Measurements from ENCODE around the gene C2CD2.

C2CD2 gene

DNA sequence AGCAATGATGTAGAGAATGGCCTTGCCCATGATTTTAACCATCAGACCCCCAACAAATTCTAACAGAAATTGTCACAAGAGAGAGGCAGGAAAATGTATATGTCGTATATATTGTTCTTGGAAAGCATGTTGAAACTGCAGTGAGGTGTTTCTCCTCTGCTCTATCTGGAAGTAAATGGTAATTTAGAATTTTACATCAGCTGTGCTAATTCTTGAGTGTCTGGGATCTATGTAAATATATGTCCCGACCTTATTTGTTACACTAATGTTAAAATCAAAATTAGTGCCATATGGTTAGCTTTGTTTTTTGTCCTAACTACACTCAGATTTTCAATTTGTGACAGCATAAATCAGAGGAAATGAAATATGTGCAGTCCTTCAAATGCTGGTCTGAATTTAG lies 35.9 kb upstream of the C2CD2 start:
- peaks cover 25 to 45% (median 32%) of the 10 kb centered on the region in 3 donors for H3K36me3 ChIP-seq
- H3K27me3 ChIP-seq, result no peaks in the 10 kb centered on the region
- intact Hi-C loops (cut with DNase I; ENCODE audit: low total_unique reads), result no loop called here
- H3K27ac ChIP-seq, result no peak overlapping the region
- no peak for DNase-seq
- H3K9me3 ChIP-seq, result no peaks in the 10 kb centered on the region
- H3K4me1 ChIP-seq, result peaks cover 0 to 13% (median 0%) of the 10 kb centered on the region in 4 donors
- no peak overlapping the region for H3K4me3 ChIP-seq
- TF ChIP-seq, protein P1, sequence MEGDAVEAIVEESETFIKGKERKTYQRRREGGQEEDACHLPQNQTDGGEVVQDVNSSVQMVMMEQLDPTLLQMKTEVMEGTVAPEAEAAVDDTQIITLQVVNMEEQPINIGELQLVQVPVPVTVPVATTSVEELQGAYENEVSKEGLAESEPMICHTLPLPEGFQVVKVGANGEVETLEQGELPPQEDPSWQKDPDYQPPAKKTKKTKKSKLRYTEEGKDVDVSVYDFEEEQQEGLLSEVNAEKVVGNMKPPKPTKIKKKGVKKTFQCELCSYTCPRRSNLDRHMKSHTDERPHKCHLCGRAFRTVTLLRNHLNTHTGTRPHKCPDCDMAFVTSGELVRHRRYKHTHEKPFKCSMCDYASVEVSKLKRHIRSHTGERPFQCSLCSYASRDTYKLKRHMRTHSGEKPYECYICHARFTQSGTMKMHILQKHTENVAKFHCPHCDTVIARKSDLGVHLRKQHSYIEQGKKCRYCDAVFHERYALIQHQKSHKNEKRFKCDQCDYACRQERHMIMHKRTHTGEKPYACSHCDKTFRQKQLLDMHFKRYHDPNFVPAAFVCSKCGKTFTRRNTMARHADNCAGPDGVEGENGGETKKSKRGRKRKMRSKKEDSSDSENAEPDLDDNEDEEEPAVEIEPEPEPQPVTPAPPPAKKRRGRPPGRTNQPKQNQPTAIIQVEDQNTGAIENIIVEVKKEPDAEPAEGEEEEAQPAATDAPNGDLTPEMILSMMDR (IDR thresholded peaks at IDR 0.05), result no peak

DNA sequence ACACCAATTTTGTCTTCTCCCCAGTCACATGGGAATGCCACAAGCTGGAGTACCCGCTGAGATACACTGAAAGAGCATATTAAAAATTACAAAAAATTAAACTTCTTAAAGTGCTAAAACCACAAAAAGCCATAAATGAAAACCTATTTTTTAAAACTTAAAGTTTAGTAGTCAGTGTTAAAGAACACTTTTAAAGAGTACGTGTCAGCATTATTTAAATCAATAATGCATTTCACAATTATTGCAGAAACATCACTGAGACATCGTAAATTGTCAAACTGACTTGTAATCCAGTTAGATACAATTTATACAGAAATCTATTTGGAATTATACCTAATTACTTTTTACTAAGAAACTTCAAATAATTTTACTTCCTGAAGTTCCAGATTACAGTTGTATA lies 33.5 kb upstream of the C2CD2 start:
- TF ChIP-seq, protein P1 (IDR thresholded peaks at IDR 0.05), result no peak
- H3K27me3 ChIP-seq, result no peaks in the 10 kb centered on the region
- intact Hi-C loops (cut with DNase I; ENCODE audit: low total_unique reads), result no loop called here
- no peaks in the 10 kb centered on the region for H3K9me3 ChIP-seq
- H3K4me1 ChIP-seq, result no peaks in the 10 kb centered on the region
- H3K36me3 ChIP-seq, result peaks cover 16 to 29% (median 17%) of the 10 kb centered on the region in 3 donors
- no peak for DNase-seq
- no peak overlapping the region for H3K27ac ChIP-seq
- H3K4me3 ChIP-seq, result no peak overlapping the region

GRCh38 chr21:41985662-41986416 lies 32.0 kb upstream of the C2CD2 start:
- no peak for DNase-seq
- TF ChIP-seq, protein P1 (IDR thresholded peaks at IDR 0.05), result no peak
- H3K27ac ChIP-seq, result no peak overlapping the region
- intact Hi-C loops (cut with DNase I; ENCODE audit: low total_unique reads), result no loop called here
- no peaks in the 10 kb centered on the region for H3K4me1 ChIP-seq
- H3K36me3 ChIP-seq, result peaks cover under 1 to 14% (median 2%) of the 10 kb centered on the region in 3 donors
- H3K9me3 ChIP-seq, result no peaks in the 10 kb centered on the region
- no peaks in the 10 kb centered on the region for H3K27me3 ChIP-seq
- no peak overlapping the region for H3K4me3 ChIP-seq

GRCh38 chr21:41983229-41983628 lies 29.4 kb upstream of the C2CD2 start:
- TF ChIP-seq, protein P1 (IDR thresholded peaks at IDR 0.05), result no peak
- Histone ChIP-seq H3K4me1 (no peaks in the 10 kb centered on the region), H3K4me3 (no peak overlapping the region), H3K27me3 (no peaks in the 10 kb centered on the region), H3K9me3 (no peaks in the 10 kb centered on the region), H3K27ac (no peak overlapping the region), H3K36me3 (no peaks in the 10 kb centered on the region)
- no peak for DNase-seq
- intact Hi-C loops (cut with DNase I; ENCODE audit: low total_unique reads), result no loop called here

GRCh38 chr21:41980561-41980960 lies 26.7 kb upstream of the C2CD2 start:
- no peak overlapping the region for H3K4me3 ChIP-seq
- intact Hi-C loops (cut with DNase I; ENCODE audit: low total_unique reads), result no loop called here
- H3K27me3 ChIP-seq, result no peaks in the 10 kb centered on the region
- no peak overlapping the region for H3K27ac ChIP-seq
- TF ChIP-seq, protein P1 (IDR thresholded peaks at IDR 0.05), result no peak
- H3K9me3 ChIP-seq, result no peaks in the 10 kb centered on the region
- no peaks in the 10 kb centered on the region for H3K4me1 ChIP-seq
- no peaks in the 10 kb centered on the region for H3K36me3 ChIP-seq
- DNase-seq, result no peak

Data from tibial artery (tissue), 4 donors.